ENCODE results near the gene JPH2. TPM values are rescaled to one million over a fixed set of nuclear protein-coding genes. Genes with fewer than 3 reads are reported as not detected.

The JPH2 gene
- total RNA-seq, 2 donors from 2014 or later: 0.29 to 0.46 TPM

DNA sequence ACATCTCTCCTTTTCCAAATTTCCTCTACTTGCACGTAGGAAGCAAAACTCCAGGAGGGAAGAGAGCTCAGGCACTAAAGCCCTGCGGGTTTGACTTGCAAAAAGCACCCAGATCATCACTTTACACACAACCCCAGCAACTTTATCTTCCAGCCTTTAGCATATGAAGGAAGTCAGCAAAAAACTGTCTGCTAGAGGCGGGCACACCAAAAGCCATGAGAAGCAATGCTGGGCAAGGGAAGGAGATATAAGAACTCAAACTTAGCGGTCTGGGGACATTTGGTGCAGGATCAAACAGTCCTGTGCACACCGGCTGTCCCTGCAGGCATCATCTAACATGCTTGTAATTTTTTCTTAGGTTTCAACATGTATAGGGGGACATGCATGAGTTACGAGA is 113.3 kb downstream of the JPH2 start:
- peaks cover 13% of the 10 kb centered on the region for H3K27me3 Mint-ChIP-seq (ENCODE audit: low read depth)

DNA sequence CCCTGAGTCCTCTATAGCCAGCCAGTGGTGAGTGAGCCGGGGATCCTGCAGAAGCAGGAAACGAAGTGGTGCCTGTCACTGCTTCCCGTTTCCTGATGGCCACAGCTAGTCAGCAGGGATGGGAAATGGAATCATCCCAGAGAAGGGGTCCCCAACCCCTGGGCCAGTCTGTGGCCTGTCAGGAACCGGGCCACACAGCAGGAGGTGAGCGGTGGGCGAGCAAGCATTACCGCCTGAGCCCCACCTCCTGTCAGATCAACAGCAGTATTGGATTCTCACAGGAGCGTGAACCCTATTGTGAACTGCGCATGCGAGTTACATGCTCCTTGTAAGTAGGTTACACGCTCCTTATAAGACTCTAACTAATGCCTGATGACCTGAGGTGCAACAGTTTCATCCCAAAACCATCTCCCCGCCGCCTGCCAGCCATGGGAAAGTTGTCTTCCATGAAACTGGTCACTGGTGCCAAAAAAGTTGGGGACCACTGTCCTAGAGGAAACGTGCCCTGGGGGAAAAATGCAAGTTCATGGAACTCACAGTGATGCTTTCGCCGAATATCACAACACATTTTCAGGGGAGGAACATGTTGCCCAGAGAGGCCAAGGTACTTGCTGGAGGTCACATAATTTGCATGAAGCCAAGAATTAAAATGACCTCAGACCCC is 113.8 kb downstream of the JPH2 start:
- Mint-ChIP-seq H3K4me3 (peak overlapping the region in 1 of 2 donors; percentile 45), H3K27me3 (ENCODE audit: low read depth) (peaks cover 13% of the 10 kb centered on the region), H3K4me1 (ENCODE audit: low read depth) (peaks cover 79% of the 10 kb centered on the region), H3K27ac (no peak overlapping the region), H3K36me3 (ENCODE audit: insufficient read depth in 2 of 2) (peaks cover 1 to 3% of the 10 kb centered on the region in 2 donors), H3K9me3 (no peaks in the 10 kb centered on the region)
- ATAC-seq (replicated peaks in 1 of 2) (no peak), DNase-seq (no peak)

More for the DNA sequence above, 113.3 kb downstream of the JPH2 start:
- H3K9me3 Mint-ChIP-seq: no peaks in the 10 kb centered on the region
- H3K27ac Mint-ChIP-seq: no peak overlapping the region
- H3K4me1 Mint-ChIP-seq (ENCODE audit: low read depth): peaks cover 79% of the 10 kb centered on the region
- no peak for ATAC-seq (replicated peaks in 1 of 2)
- peaks cover 1 to 3% of the 10 kb centered on the region in 2 donors for H3K36me3 Mint-ChIP-seq (ENCODE audit: insufficient read depth in 2 of 2)
- DNase-seq: no peak
- H3K4me3 Mint-ChIP-seq: no peak overlapping the region

DNA sequence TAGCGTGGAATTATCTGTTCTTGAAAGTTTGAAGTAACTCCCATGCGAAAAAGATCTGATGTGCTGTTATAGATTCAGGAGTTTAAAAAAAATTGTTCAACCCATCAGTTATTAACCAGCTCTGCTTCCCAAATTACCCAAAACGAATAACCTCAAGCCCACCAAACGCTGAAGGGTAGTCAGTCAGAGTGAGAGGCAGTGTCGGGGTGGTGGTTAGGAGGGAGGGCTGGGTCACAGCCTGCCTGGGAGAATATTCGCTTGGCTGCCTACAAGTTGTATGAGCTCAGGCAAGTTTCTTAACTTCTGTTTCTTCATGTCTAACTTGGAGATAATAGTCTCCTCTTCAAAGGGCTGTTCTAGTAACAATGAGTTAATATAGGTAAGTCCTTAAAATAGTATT is 114.6 kb downstream of the JPH2 start:
- Mint-ChIP-seq H3K4me3 (no peak overlapping the region), H3K27me3 (ENCODE audit: low read depth) (peaks cover 13% of the 10 kb centered on the region), H3K4me1 (ENCODE audit: low read depth) (peaks cover 84% of the 10 kb centered on the region), H3K9me3 (no peaks in the 10 kb centered on the region), H3K36me3 (ENCODE audit: insufficient read depth in 2 of 2) (peaks cover 1 to 3% of the 10 kb centered on the region in 2 donors), H3K27ac (peak overlapping the region; percentile 47)
- ATAC-seq (replicated peaks in 1 of 2) (no peak), DNase-seq (no peak)

DNA sequence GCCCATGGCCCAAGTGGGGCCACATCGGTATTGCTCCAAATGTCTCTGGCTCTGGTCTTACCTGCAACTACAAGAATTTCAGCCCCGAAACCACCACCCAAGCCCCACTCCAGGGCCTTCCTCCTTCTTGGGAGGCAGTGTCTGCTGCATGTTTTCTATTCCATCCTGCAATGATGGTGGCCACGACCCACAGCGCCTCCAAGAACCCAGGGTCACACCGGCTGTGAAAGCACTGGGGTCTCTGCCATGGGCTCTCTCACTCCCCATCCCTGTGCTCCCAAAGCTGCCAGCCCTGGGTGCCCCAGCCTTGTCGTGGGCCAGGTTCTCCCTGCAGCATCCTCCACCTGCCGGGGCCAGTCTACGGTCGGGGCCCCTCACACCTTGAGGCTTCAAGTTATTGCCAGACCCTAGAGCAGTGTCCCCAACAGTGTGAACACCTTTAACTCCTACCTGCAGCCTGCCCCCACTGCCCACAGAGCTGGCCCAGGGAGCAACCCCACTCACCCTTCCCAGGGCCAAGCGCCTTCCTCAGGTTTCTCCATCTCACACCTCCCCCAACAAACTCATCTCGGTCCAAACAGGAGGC is 115.4 kb downstream of the JPH2 start:
- Mint-ChIP-seq H3K36me3 (ENCODE audit: insufficient read depth in 2 of 2) (peaks cover 1 to 3% of the 10 kb centered on the region in 2 donors), H3K9me3 (no peaks in the 10 kb centered on the region), H3K27ac (peak overlapping the region; percentile 47), H3K4me1 (ENCODE audit: low read depth) (peaks cover 91% of the 10 kb centered on the region), H3K4me3 (peak overlapping the region in 1 of 2 donors; percentile 81), H3K27me3 (ENCODE audit: low read depth) (peaks cover 13% of the 10 kb centered on the region)
- ATAC-seq (replicated peaks in 1 of 2) (no peak), DNase-seq (no peak)

DNA sequence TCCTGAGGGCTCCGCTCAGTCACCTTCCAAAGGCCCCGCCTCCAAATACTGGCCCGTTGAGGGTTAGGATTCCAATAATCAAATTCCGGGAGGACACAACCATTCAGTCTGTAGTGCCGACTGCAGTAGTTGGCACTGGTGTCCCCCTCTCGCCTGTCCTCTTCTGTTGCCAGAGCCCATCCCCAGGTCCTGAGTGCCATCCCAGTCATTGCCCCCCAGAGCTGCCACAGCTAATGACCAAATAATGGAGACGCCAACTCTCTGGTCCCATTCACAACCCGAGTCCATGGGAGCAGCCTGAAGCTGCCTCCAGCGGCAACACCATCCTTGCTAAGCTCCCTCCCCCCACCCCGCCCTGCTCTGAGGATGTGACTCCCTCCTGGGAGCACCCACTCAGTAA is 115.9 kb downstream of the JPH2 start:
- Mint-ChIP-seq H3K4me3 (peak overlapping the region in 1 of 2 donors; percentile 81), H3K27me3 (ENCODE audit: low read depth) (peaks cover 13% of the 10 kb centered on the region), H3K4me1 (ENCODE audit: low read depth) (peaks cover 92% of the 10 kb centered on the region), H3K27ac (no peak overlapping the region), H3K36me3 (ENCODE audit: insufficient read depth in 2 of 2) (peaks cover 1 to 3% of the 10 kb centered on the region in 2 donors), H3K9me3 (no peaks in the 10 kb centered on the region)
- DNase-seq (no peak), ATAC-seq (replicated peaks in 1 of 2) (no peak)

DNA sequence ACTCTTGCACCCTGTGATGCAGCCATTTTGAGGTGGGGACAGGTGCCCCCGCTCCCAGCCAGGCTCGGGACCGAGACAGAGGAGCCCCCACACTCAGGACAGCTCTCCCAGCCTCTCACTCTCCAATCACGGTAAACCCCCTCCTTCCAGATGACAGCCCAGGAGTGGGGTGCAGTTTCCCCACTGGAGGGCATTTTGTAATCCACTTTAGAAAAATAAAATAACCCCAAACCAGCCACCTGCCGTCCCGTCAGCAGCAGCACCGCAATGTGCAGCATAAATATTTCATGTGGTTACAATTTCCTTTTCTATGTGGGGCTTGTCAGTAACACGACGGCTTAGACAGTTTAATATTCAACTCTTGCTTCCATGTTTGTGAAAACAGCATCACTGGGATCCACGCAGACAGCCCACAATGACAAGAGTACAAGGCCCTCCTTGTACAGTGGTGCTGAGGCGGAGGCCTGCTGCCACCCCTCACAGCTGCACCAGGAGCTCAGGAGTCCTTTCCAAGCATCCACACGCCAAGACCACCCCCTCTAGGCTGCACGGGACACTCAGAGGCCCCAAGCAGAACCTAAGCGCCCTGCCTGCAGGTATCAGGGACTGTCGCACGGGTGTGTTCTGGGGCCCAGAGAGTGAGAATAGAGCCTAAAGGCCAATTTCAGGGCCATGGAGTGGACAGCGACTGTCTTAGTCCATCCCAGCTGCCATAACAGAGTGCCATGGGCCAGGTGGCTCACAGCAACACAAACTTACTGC is 116.7 kb downstream of the JPH2 start:
- H3K4me1 Mint-ChIP-seq (ENCODE audit: low read depth): peaks cover 88% of the 10 kb centered on the region
- H3K27me3 Mint-ChIP-seq (ENCODE audit: low read depth): peaks cover 10% of the 10 kb centered on the region
- H3K4me3 Mint-ChIP-seq: peak overlapping the region; percentile 81 to 85

DNA sequence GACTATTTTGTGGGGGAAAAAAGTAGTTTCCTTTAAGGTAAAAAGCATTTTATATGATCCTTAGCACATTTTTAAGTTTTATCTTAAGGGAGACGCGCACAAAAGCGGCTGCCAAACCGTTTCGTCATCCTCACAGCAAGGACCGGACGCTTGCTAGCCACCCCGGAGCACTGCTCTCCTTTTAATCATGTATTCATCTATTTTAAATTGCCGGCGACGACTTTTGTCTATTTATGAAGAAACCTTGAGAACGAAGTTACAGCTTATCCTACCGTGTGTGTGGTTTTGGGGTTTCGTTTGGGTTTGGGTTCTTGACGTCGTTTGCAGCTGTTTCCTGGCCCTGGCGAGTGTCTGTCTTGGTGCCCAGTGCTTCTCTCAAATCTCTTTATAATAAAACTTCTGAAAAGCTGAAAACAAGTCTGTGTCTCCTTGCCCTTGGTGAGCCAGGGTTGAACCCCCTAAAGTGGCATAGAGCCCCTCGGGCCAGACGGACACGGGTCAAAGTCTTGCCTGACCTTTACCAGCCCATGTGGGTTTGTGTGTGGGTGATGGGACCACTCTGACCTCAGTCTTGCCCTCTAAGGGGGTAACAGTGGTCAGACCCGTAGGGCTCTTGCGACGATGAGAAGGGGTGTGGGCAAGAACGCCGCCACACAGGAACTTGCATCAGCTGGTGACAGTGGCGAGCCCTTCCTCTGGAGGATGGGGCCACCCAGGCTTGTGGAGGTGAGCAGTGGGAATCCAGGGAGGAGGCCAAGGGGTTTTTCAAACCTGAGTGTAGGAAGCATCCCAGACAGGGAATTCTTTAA is 117.6 kb downstream of the JPH2 start:
- DNase-seq (peak; percentile 82 to 84), ATAC-seq (replicated peaks in 1 of 2) (peak; percentile 74 to 81)
- Mint-ChIP-seq H3K27me3 (ENCODE audit: low read depth) (peaks cover 6% of the 10 kb centered on the region), H3K36me3 (ENCODE audit: insufficient read depth in 2 of 2) (peaks cover 1% of the 10 kb centered on the region in 2 donors), H3K4me3 (peak overlapping the region; percentile 81 to 85), H3K9me3 (no peaks in the 10 kb centered on the region), H3K4me1 (ENCODE audit: low read depth) (peaks cover 78% of the 10 kb centered on the region), H3K27ac (peak overlapping the region; percentile 97)

More for the DNA sequence above, 116.7 kb downstream of the JPH2 start:
- peak overlapping the region; percentile 97 for H3K27ac Mint-ChIP-seq
- DNase-seq (peak; percentile 46 to 50), ATAC-seq (replicated peaks in 1 of 2) (peak; percentile 30 to 35)
- H3K36me3 Mint-ChIP-seq (ENCODE audit: insufficient read depth in 2 of 2): peaks cover 1 to 3% of the 10 kb centered on the region in 2 donors
- H3K9me3 Mint-ChIP-seq: no peaks in the 10 kb centered on the region

DNA sequence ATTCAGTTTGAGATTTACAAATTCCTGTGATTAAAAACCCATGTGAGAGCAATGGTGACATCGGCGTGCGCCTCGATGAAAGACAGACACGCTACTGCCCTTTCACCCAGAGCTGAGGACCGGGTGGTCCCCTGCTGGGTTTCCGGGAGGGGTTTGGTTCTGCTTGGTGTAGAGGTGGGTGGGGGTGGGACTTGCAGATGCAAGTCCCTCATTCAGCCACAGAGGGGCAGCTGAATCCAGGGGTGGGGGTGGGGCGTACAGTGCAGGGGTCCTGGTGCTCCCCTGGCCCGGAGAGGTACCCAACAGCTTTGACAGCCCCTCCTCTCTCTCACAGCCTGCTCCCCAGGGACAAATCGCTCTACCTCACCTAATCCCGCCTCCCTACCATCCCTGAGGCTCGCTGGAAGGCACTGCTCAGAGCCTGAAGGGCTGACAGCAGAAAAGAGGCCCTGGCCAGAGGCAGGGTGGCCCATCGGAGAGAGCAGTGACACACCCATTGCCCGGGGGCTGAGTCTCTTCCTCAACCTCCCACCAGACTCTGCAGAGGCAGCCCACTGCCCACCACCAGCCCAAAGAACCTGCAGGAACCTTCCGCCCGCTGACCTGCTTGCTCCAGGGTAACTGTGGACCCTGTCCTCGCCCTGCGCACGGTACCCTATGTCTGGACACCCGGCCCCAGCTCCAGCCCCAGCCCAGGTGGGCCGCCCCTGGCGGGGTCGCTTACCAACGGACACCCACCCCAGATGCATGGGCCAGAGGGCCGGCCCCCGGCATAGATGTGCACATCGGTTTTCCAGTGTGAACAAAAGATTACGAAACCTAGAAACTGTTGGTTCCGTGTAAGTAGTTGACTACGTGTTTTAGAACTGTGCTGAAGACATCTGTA is 118.4 kb downstream of the JPH2 start:
- Mint-ChIP-seq H3K4me3 (peak overlapping the region; percentile 81 to 85), H3K27ac (peak overlapping the region; percentile 97), H3K9me3 (no peaks in the 10 kb centered on the region), H3K4me1 (ENCODE audit: low read depth) (peaks cover 70% of the 10 kb centered on the region), H3K27me3 (ENCODE audit: low read depth) (peaks cover 6% of the 10 kb centered on the region), H3K36me3 (ENCODE audit: insufficient read depth in 2 of 2) (peaks cover 1% of the 10 kb centered on the region in 2 donors)
- ATAC-seq (replicated peaks in 1 of 2) (peak; percentile 21 to 33), DNase-seq (peak in 1 of 2 donors; percentile 46)

DNA sequence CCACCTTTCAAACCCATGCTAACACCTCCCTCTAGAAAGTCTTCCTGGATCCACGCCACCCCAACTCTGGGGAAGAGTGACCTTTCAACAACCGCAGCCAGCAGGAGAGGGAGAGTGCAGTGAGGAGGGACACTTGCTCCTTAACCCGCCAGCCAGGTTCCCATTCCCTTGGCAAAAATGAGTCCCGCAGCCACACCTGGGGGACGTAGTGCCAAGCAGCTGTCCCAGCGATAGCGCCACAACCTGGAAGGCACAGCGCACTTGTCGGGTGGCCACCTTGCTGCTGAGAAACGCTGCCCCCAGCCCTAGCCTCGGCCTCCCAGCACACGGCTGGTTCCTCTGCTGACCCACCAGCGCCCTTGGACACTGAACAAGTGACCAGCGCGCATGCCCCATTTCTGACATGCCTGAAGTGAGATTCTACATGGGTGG is 119.3 kb downstream of the JPH2 start:
- peaks cover 61% of the 10 kb centered on the region for H3K4me1 Mint-ChIP-seq (ENCODE audit: low read depth)
- H3K27me3 Mint-ChIP-seq (ENCODE audit: low read depth): peaks cover 6% of the 10 kb centered on the region
- peak overlapping the region in 1 of 2 donors; percentile 81 for H3K4me3 Mint-ChIP-seq
- no peak overlapping the region for H3K27ac Mint-ChIP-seq
- peaks cover 1% of the 10 kb centered on the region in 2 donors for H3K36me3 Mint-ChIP-seq (ENCODE audit: insufficient read depth in 2 of 2)
- peaks cover 0 to 1% of the 10 kb centered on the region in 2 donors for H3K9me3 Mint-ChIP-seq
- ATAC-seq (replicated peaks in 1 of 2) (no peak), DNase-seq (no peak)

DNA sequence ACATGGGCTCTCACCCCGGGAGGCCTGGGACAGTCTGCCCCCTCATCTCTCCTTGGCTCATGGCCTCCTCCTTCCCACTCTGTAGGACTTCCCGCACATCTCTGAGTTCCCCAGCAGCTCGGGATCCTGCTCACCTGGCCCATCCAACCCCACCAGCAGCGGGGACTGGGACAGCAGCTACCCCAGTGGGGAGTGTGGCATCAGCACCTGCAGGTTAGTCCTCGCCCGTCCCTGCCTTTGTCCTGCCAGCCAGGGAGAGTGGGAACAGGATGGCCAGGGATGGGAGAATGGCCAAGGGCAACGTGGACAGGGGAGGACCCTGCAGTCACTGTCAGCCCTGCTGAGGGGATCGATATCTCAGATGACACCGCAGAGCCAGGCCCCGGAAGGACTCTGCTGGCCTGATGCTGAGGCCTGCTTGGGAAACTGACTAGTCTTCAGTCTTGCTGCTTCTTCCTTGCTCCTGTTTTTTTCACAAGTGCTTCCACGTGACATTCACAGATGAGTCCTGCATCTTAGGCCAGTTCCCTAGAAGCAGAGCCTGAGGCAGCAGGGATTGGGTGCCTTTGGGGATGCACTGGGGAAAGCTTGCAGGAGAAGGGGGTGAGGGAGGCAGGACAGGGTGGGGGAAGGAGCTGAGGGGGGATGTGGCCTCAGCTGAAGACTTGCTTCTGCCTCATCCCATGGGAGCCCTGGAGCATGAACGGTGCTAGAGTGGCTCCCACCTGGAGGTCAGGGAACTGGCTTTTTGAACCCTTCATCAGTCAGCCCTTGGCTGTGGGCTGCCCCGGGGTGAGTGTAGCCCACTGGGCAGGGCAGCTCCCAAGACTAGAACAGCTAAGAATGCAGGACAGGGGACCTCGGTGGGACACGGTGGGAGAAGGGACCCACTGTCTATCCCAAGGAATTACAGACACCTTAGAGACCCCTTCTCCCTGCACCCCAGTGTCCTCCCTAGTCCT is 120.1 kb downstream of the JPH2 start:
- DNase-seq: no peak
- Mint-ChIP-seq H3K36me3 (ENCODE audit: insufficient read depth in 2 of 2) (peaks cover 1 to 3% of the 10 kb centered on the region in 2 donors), H3K9me3 (peaks cover 0 to 5% of the 10 kb centered on the region in 2 donors), H3K4me3 (no peak overlapping the region), H3K27ac (no peak overlapping the region), H3K27me3 (ENCODE audit: low read depth) (peaks cover 3% of the 10 kb centered on the region), H3K4me1 (ENCODE audit: low read depth) (peaks cover 54% of the 10 kb centered on the region)
- ATAC-seq (replicated peaks in 1 of 2): no peak

All from activated T-cell treated with anti-CD3 and anti-CD28 coated beads, Interleukin-2, amount 50 U/mL, for 72 hours (primary cell).